ENCODE measurements around the gene CMPK2.

The CMPK2 gene

GRCh38 chr2:6838673-6839319, 26.9 kb downstream of the CMPK2 start (continued):
- no peak for TF ChIP-seq ATF2 (tag by site-specific recombination; IDR thresholded peaks at IDR 0.05; ENCODE audit: low read depth)
- TF ChIP-seq ZNF18 (tag by site-specific recombination; IDR thresholded peaks at IDR 0.05), result no peak
- TF ChIP-seq ZNF239 (tag by site-specific recombination; IDR thresholded peaks at IDR 0.05), result no peak
- no peak for TF ChIP-seq CTCF (tag by site-specific recombination; IDR thresholded peaks at IDR 0.05)
- TF ChIP-seq ZNF658 (tag by site-specific recombination; IDR thresholded peaks at IDR 0.05), result no peak
- no peak for TF ChIP-seq ZNF391 (tag by site-specific recombination; IDR thresholded peaks at IDR 0.05; ENCODE audit: borderline replicate concordance, low read depth)
- TF ChIP-seq ZNF561 (tag by site-specific recombination; IDR thresholded peaks at IDR 0.05; ENCODE audit: borderline replicate concordance), result no peak
- TF ChIP-seq GLI4 (tag by site-specific recombination; IDR thresholded peaks at IDR 0.05), result no peak
- TF ChIP-seq ZBTB8A (tag by site-specific recombination; IDR thresholded peaks at IDR 0.05), result no peak

- H3K4me3 ChIP-seq (ENCODE audit: low read depth, low read length), result no peak overlapping the region
- no peaks in the 10 kb centered on the region for H3K36me3 ChIP-seq (ENCODE audit: control insufficient read depth in 2 of 2, insufficient read depth in 1 of 2, low read length in 2 of 2)
- ChIA-PET POLR2A (interaction anchor here (1.0 kb wide), 1 partner anchor 17 kb away, joined by 3 read pairs; no protein-coding TSS in a partner anchor), CTCF (no interaction called here)
- no peaks in the 10 kb centered on the region for H3K9me3 ChIP-seq (ENCODE audit: control insufficient read depth, insufficient read depth, low read depth, low read length)
- no peaks in the 10 kb centered on the region for H3K4me1 ChIP-seq (ENCODE audit: control insufficient read depth, insufficient read depth, low read length)
- no peak overlapping the region for H3K27ac ChIP-seq (ENCODE audit: extremely low read depth, low read depth, low read length)
- no peak for TF ChIP-seq ZNF211 (tag by site-specific recombination; IDR thresholded peaks at IDR 0.05; ENCODE audit: low read depth)
- TF ChIP-seq ZNF560 (tag by site-specific recombination; IDR thresholded peaks at IDR 0.05; ENCODE audit: borderline replicate concordance), result no peak
- TF ChIP-seq GLIS2 (tag by site-specific recombination; IDR thresholded peaks at IDR 0.05), result no peak
- TF ChIP-seq ZBTB11 (tag by site-specific recombination; conservative IDR thresholded peaks at IDR 0.05; ENCODE audit: low read depth), result no peak
- no peak for TF ChIP-seq ZNF610 (tag by site-specific recombination; IDR thresholded peaks at IDR 0.05; ENCODE audit: borderline replicate concordance)
- TF ChIP-seq ZNF558 (tag by site-specific recombination; IDR thresholded peaks at IDR 0.05), result no peak
- TF ChIP-seq ZNF324 (tag by site-specific recombination; IDR thresholded peaks at IDR 0.05), result no peak
- no peak for TF ChIP-seq PRDM10 (tag by site-specific recombination; IDR thresholded peaks at IDR 0.05)
- TF ChIP-seq ZFHX2 (tag by site-specific recombination; conservative IDR thresholded peaks at IDR 0.05), result no peak
- TF ChIP-seq ZNF518A (tag by site-specific recombination; conservative IDR thresholded peaks at IDR 0.05; ENCODE audit: low read depth), result no peak
Observed at GRCh38 chr2:6835467-6835866, 30.2 kb downstream of the CMPK2 start.

All from HEK293 (cell line).